NCI-H1048 (cell line): ENCODE data around the gene CNN2.

Source experiments
- DNase-seq: peaks from one replicate; lab custom pipeline; 2025; lab: John Stamatoyannopoulos, UW

CNN2 gene

GRCh38 chr19:1049106-1049505 is 22.7 kb downstream of the CNN2 start:
- DNase-seq: no peak

- DNase-seq: no peak
These were observed 23.4 kb downstream of the CNN2 start for GRCh38 chr19:1049800-1050199.

- DNase-seq: no peak
These were observed 24.8 kb downstream of the CNN2 start for GRCh38 chr19:1050989-1051788.

- DNase-seq: no peak
These were observed 25.4 kb downstream of the CNN2 start for GRCh38 chr19:1051791-1052190.

- no peak for DNase-seq
These were observed 26.1 kb downstream of the CNN2 start for GRCh38 chr19:1052349-1052975.

GRCh38 chr19:1053176-1054101 is 27.0 kb downstream of the CNN2 start:
- no peak for DNase-seq

GRCh38 chr19:1054102-1055027 is 28.0 kb downstream of the CNN2 start:
- no peak for DNase-seq

GRCh38 chr19:1055028-1055425 is 28.6 kb downstream of the CNN2 start:
- DNase-seq: no peak

- no peak for DNase-seq
These were observed 29.6 kb downstream of the CNN2 start for GRCh38 chr19:1055886-1056620.

- no peak for DNase-seq
These were observed 30.9 kb downstream of the CNN2 start for GRCh38 chr19:1057176-1057855.

- no peak for DNase-seq
These were observed 31.7 kb downstream of the CNN2 start for GRCh38 chr19:1058112-1058511.

- no peak for DNase-seq
These were observed 34.3 kb downstream of the CNN2 start for GRCh38 chr19:1060689-1061088.

GRCh38 chr19:1061987-1062386 is 35.6 kb downstream of the CNN2 start:
- DNase-seq: no peak

- DNase-seq: no peak
These were observed 36.1 kb downstream of the CNN2 start for GRCh38 chr19:1062387-1063029.

- no peak for DNase-seq
These were observed 36.9 kb downstream of the CNN2 start for GRCh38 chr19:1063030-1063908.

- no peak for DNase-seq
These were observed 37.7 kb downstream of the CNN2 start for GRCh38 chr19:1063909-1064660.

GRCh38 chr19:1064661-1065605 is 38.5 kb downstream of the CNN2 start:
- no peak for DNase-seq
